GM20000 (cell line): ENCODE results near the gene S100P.
"Not testable (repeated sequence)": the region's sequence is repeated elsewhere in the genome, so short reads cannot be mapped to it uniquely, and the experiment has no call there.

Experiments used
- DNase-seq: peaks from one replicate; pipeline ENCODE4 v3.0.0; 2012; ENCODE audit warnings: low spot score
- TF ChIP-seq, protein P1 (sequence below): IDR thresholded peaks from 2 replicates; pipeline ENCODE4 v1.5.1; 2012; ENCODE audit warnings: mild to moderate bottlenecking, control low read depth; ENCODE audit errors: extremely low read depth, missing control alignments

The S100P gene

DNA sequence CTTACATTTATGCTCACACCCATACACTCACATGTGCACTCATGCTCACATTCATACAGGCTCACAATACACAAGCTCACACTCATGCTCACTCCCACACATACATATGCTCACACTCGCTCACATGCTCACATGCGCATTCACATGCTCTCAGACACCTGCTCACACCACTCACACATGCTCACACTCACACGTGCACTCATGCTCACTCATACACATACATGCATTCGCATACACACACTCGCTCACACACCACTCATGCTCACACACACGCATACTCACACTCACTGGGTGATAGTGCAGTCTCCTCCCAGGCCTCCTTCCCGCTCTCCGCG is 28.4 kb upstream of the S100P start:
- no peak for DNase-seq
- TF ChIP-seq, protein P1, sequence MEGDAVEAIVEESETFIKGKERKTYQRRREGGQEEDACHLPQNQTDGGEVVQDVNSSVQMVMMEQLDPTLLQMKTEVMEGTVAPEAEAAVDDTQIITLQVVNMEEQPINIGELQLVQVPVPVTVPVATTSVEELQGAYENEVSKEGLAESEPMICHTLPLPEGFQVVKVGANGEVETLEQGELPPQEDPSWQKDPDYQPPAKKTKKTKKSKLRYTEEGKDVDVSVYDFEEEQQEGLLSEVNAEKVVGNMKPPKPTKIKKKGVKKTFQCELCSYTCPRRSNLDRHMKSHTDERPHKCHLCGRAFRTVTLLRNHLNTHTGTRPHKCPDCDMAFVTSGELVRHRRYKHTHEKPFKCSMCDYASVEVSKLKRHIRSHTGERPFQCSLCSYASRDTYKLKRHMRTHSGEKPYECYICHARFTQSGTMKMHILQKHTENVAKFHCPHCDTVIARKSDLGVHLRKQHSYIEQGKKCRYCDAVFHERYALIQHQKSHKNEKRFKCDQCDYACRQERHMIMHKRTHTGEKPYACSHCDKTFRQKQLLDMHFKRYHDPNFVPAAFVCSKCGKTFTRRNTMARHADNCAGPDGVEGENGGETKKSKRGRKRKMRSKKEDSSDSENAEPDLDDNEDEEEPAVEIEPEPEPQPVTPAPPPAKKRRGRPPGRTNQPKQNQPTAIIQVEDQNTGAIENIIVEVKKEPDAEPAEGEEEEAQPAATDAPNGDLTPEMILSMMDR, result no peak

DNA sequence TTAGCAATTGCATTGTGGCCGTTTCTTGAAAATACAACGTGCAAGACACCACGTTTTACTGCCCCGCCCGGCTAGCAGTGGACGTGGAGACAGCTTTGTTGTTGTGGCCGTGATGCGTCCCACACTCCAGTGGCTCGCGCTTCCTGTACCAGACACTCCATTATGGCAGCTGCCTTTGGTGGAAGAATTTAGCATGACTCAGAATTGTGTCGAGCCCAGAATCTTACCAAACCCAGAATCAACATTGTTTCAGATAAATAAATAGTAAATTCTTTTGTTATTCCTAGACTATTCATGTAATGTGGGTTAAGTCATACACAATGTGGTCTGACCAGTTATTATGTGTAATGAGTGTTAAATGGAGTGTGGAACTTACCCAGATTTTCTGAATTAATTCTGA is 25.3 kb upstream of the S100P start:
- DNase-seq, result no peak
- TF ChIP-seq, protein P1, result no peak

DNA sequence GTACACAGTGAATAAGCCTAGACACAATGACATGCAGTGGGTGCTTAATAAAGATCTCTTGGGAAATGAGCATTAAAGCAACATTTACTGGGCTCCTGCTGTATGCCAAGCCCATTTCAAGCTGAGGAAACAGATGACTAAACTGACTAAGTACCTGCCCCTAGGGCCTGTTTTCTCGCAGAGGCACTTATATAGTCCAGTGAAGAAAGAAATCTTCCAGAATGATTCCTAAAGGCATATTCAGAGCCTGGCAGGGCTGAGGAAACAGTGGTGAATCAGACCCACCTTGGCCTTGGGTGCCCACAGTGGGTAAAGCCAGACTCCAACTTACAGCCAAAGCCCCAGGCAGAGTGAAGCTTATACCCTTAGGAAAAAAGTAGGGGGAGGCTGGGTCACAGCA is 22.0 kb upstream of the S100P start:
- no peak for DNase-seq
- TF ChIP-seq, protein P1, result no peak

DNA sequence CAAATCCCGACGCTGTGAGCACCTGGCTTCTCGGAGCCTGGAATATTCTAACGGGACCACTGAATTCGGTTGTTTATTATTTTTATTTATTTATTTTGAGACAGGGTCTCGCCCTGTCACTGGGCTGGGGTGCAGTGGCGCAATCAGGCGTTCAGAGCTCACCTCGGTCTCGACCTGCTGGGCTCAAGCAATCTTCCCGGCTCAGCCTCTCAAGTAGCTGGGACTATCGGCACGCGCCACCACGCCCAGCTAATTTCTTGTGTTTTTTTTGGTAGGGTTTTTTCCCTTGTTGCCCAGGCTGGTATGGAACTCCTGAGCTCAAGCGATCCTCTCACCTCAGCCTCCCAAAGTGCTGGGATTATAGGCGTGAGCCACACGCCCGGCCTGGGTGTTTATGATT is 21.5 kb upstream of the S100P start:
- TF ChIP-seq, protein P1, result no peak
- DNase-seq, result no peak

DNA sequence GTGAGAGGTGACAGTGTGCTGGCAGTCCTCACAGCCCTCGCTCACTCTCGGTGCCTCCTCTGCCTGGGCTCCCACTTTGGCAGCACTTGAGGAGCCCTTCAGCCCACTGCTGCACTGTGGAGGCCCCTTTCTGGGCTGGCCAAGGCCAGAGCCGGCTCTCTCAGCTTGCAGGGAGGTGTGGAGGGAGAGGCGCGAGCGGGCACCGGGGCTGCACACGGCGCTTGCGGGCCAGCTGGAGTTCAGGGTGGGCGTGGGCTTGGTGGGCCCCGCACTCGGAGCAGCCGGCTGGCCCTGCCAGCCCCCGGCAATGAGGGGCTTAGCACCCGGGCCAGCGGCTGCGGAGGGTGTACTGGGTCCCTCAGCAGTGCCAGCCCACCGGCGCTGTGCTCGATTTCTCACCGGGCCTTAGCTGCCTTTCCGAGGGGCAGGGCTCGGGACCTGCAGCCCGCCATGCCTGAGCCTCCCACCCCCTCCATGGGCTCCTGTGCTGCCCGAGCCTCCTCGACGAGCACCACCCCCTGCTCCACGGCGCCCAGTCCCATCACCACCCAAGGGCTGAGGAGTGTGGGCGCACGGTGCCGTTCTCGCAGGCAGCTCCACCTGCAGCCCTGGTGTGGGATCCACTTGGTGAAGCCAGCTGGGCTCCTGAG is 21.0 kb upstream of the S100P start:
- DNase-seq, result not testable (repeated sequence)

DNA sequence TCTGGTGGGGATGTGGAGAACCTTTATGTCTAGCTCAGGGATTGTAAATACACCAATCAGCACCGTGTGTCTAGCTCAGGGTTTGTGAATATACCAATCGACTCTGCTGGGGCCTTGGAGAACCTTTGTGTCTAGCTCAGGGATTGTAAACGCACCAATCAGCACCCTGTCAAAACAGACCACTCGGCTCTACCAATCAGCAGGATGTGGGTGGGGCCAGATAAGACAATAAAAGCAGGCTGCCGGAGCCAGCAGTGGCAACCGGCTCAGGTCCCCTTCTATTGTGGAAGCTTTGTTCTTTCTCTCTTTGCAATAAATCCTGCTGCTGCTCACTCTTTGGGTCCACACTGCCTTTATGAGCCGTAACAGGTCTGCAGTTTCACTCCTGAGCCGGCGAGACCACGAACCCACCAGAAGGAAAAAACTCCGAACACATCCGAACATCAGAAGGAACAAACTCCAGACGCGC is 20.5 kb upstream of the S100P start:
- DNase-seq, result not testable (repeated sequence)

DNA sequence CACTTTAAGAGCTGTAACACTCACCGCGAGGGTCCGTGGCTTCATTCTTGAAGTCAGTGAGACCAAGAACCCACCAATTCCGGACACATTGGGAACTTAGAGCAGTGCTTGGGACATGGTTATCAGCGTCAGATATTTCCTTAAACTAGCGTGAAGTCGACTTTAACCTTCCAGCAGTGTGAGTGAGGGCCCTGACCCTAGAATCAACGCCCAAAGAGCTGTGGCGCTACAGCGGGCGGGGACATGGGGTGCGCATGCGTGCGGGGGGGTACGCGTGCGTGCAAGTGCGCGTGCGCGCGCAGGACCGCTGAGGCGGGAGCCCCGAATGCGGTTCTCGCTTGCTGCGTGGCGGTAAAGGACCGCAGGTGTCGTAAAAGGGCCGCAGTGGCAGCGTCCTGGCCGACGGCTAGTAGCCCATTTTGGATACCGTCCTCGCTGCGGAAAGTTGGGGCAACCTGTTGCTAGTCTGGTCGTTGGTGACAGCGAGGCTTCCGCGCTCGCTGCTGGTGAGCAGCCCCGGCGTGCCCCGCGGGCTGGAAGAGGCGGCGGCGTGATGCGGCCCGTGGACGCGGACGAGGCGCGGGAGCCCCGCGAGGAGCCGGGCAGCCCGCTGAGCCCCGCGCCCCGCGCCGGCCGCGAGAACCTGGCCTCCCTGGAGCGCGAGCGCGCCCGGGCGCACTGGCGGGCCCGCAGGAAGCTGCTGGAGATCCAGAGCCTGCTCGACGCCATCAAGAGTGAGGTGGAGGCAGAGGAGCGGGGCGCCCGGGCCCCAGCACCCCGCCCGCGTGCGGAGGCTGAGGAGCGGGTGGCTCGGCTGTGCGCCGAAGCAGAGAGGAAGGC is 19.8 kb upstream of the S100P start:
- peak; percentile 99 for DNase-seq
- TF ChIP-seq, protein P1, result no peak

GRCh38 chr4:6674500-6675149 is 19.1 kb upstream of the S100P start:
- TF ChIP-seq, protein P1, result peak; percentile 31
- peak; percentile 78 for DNase-seq
